PC-9 (cell line): ENCODE measurements around the gene PIK3R1.

Experiments
- CTCF ChIP-seq: fragments of 200-600 bp; sonication (generic); conservative IDR thresholded peaks from 2 replicates; pipeline ENCODE4 v1.6.1; 2017; ENCODE audit warnings: mixed run types, antibody characterized with exemption, mild to moderate bottlenecking, moderate library complexity
- EZH2 ChIP-seq: fragments of 200-600 bp; sonication (generic); IDR thresholded peaks from 2 replicates; pipeline ENCODE4 v1.8.0; 2017; ENCODE audit warnings: antibody characterized with exemption, low read depth

- TF ChIP-seq CTCF = no peak
- TF ChIP-seq EZH2 = no peak
These were observed 41.7 kb downstream of the PIK3R1 start for GRCh38 chr5:68257210-68257609.
